Neuronal stem cell (in vitro differentiated cells): Measurements from ENCODE around the gene BCAS1.
A peak's percentile ranks its signal among the peaks of the same experiment; 100 is the strongest.

Experiments
- DNase-seq: peaks from one replicate; pipeline ENCODE4 v3.0.0-alpha.2; 2013; ENCODE audit warnings: low spot score
- H2AFZ ChIP-seq: one replicate; pipeline ENCODE4 v1.6.1; 2013; ENCODE audit warnings: mild to moderate bottlenecking, low read length, inconsistent platforms
- H2AK5ac ChIP-seq: 2 replicates; pipeline ENCODE4 v1.6.1; 2013; ENCODE audit warnings: low read depth, mild to moderate bottlenecking, inconsistent platforms, low read length, moderate library complexity, mixed read lengths
- H2BK120ac ChIP-seq: 2 replicates; pipeline ENCODE4 v1.6.1; 2013; ENCODE audit warnings: low read depth, mild to moderate bottlenecking, inconsistent platforms, low read length, moderate library complexity, mixed read lengths
- H2BK12ac ChIP-seq: one replicate; pipeline ENCODE4 v1.6.1; 2013; ENCODE audit warnings: low read length, inconsistent platforms
- H2BK15ac ChIP-seq: 2 replicates; pipeline ENCODE4 v1.6.1; 2013; ENCODE audit warnings: mild to moderate bottlenecking, low read length, inconsistent platforms, mixed read lengths
- H2BK5ac ChIP-seq: one replicate; pipeline ENCODE4 v1.6.1; 2013; ENCODE audit warnings: inconsistent platforms, mild to moderate bottlenecking, low read length, moderate library complexity
- H3K14ac ChIP-seq: one replicate; pipeline ENCODE4 v1.6.1; 2013; ENCODE audit warnings: low read length, inconsistent platforms
- H3K18ac ChIP-seq: 2 replicates; pipeline ENCODE4 v1.6.1; 2013; ENCODE audit warnings: low read length, inconsistent platforms
- H3K23ac ChIP-seq: 2 replicates; pipeline ENCODE4 v1.6.1; 2013; ENCODE audit warnings: low read depth, mild to moderate bottlenecking, mixed read lengths, low read length, inconsistent platforms; ENCODE audit not compliant: poor library complexity
- H3K27ac ChIP-seq: replicated peaks from 3 replicates; pipeline ENCODE4 v1.5.1; 2013; ENCODE audit warnings: low read length, inconsistent platforms
- H3K27me3 ChIP-seq, 3 experiments: 2 replicates each; pipeline ENCODE4 v1.6.1; 2013; ENCODE audit warnings: low read length in 3 of 3, mild to moderate bottlenecking in 2 of 3, inconsistent platforms in 1 of 3, low read depth in 1 of 3, mixed read lengths in 1 of 3, moderate library complexity in 1 of 3; ENCODE audit not compliant: control insufficient read depth in 3 of 3, insufficient read depth in 3 of 3
- H3K36me3 ChIP-seq, 2 donors: replicated peaks in 1 of 2; 2 replicates each; pipeline ENCODE4 v1.6.1; 2013; ENCODE audit warnings: low read length in 2 of 2; ENCODE audit not compliant: control insufficient read depth in 2 of 2, insufficient read depth in 2 of 2
- H3K4ac ChIP-seq: 2 replicates; pipeline ENCODE4 v1.6.1; 2013; ENCODE audit warnings: inconsistent platforms, mild to moderate bottlenecking, low read length, moderate library complexity
- H3K4me1 ChIP-seq, 2 donors: 1 replicate in 1 of 2; 2 replicates in 1 of 2; pipeline ENCODE4 v1.6.1; 2013; ENCODE audit warnings: low read length in 2 of 2, low read depth in 1 of 2; ENCODE audit not compliant: control insufficient read depth in 2 of 2, insufficient read depth in 1 of 2
- H3K4me2 ChIP-seq: one replicate; pipeline ENCODE4 v1.6.1; 2013; ENCODE audit warnings: mild to moderate bottlenecking, low read length, inconsistent platforms; ENCODE audit not compliant: insufficient read depth, poor library complexity, severe bottlenecking
- H3K4me3 ChIP-seq, 2 donors: 2 replicates each; pipeline ENCODE4 v1.5.1; 2013; ENCODE audit warnings: low read length in 2 of 2, mild to moderate bottlenecking in 2 of 2, inconsistent platforms in 1 of 2, moderate library complexity in 1 of 2
- H3K79me1 ChIP-seq: one replicate; pipeline ENCODE4 v1.6.1; 2013; ENCODE audit warnings: low read depth, mild to moderate bottlenecking, inconsistent platforms, low read length, moderate library complexity
- H3K9ac ChIP-seq: one replicate; pipeline ENCODE4 v1.6.1; 2013; ENCODE audit warnings: mild to moderate bottlenecking, low read depth, low read length, inconsistent platforms; ENCODE audit not compliant: poor library complexity
- H3K9me3 ChIP-seq, 2 donors: replicated peaks in 1 of 2; 2 replicates each; pipeline versions ENCODE3 to v1.6.1; 2013; ENCODE audit warnings: low read length in 2 of 2, mild to moderate bottlenecking in 2 of 2, inconsistent platforms in 1 of 2, low read depth in 1 of 2, mixed read lengths in 1 of 2, moderate library complexity in 1 of 2; ENCODE audit not compliant: control insufficient read depth in 2 of 2, insufficient read depth in 1 of 2
- H4K8ac ChIP-seq: one replicate; pipeline ENCODE4 v1.6.1; 2013; ENCODE audit warnings: low read depth, mild to moderate bottlenecking, inconsistent platforms, low read length, moderate library complexity
- H4K91ac ChIP-seq: one replicate; pipeline ENCODE4 v1.6.1; 2013; ENCODE audit warnings: low read length, low read depth, mild to moderate bottlenecking, inconsistent platforms; ENCODE audit not compliant: poor library complexity
- WGBS, 2 donors: extraction: QIAGEN DNeasy Blood & Tissue Kit; methylation state at CpG; one replicate each; pipeline ENCODE4 v1.1.7; 2013; ENCODE audit warnings: missing lambda C conversion rate in 2 of 2, mixed read lengths in 1 of 2; ENCODE audit not compliant: insufficient read length in 2 of 2, insufficient replicate concordance in 1 of 2; ENCODE audit errors: extremely low coverage in 2 of 2; 5-methylcytosine and 5-hydroxymethylcytosine counted together

BCAS1 gene

DNA sequence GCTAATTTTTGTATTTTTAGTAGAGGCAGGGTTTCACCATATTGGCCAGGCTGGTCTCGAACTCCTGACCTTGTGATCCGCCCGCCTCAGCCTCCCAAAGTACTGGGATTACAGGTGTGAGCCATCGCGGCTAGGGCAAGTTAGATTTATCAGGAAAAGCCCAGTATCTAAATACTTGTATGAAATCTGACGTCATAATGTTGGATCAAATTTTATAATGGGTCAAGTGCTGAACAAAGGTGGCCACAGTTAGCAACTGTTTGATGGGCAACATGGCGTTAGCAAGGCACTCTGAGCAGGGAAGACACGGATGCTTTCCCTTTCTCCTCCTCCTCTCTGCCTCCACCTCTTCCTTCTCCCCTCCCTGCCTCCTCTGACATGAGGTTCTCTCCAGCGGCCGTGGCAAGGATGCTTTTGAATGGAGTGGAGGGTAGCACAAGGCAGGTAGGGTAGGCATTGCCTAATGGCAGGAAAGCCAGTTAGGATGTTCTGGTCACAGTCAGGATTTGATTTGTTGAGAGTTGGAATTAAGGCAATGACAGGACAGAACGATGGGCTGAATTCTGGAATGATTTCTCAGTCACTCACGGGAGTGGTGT lies 149.6 kb downstream of the BCAS1 start:
- Histone ChIP-seq H3K27me3 (no peaks in the 10 kb centered on the region), H3K23ac (no peak overlapping the region), H2AK5ac (peak overlapping the region; percentile 62), H3K4me3 (no peak overlapping the region), H4K8ac (no peak overlapping the region), H3K18ac (peak overlapping the region; percentile 38), H2BK15ac (no peak overlapping the region), H3K9ac (no peak overlapping the region), H3K9me3 (peaks cover 0 to 2% of the 10 kb centered on the region in 2 donors), H4K91ac (no peak overlapping the region), H3K4me2 (no peak overlapping the region), H2BK5ac (no peak overlapping the region), H2BK120ac (no peak overlapping the region), H2AFZ (no peak overlapping the region), H3K4me1 (peaks cover 14 to 15% of the 10 kb centered on the region in 2 donors), H3K79me1 (no peaks in the 10 kb centered on the region), H3K14ac (no peak overlapping the region), H2BK12ac (peak overlapping the region; percentile 61), H3K27ac (no peak overlapping the region), H3K36me3 (no peaks in the 10 kb centered on the region), H3K4ac (no peak overlapping the region)
- DNase-seq = no peak
- WGBS, 2 donors = no CpG with 5 or more reads among the region's 12 CpGs

GRCh38 chr20:53919886-53920285 lies 150.5 kb downstream of the BCAS1 start:
- Histone ChIP-seq H2BK15ac (no peak overlapping the region), H2BK12ac (no peak overlapping the region), H4K8ac (no peak overlapping the region), H3K4ac (no peak overlapping the region), H2AFZ (peak overlapping the region; percentile 27), H3K79me1 (no peaks in the 10 kb centered on the region), H3K27ac (no peak overlapping the region), H3K27me3 (no peaks in the 10 kb centered on the region), H4K91ac (no peak overlapping the region), H3K9me3 (peaks cover 0 to 2% of the 10 kb centered on the region in 2 donors), H3K23ac (no peak overlapping the region), H2BK120ac (no peak overlapping the region), H3K14ac (no peak overlapping the region), H3K36me3 (no peaks in the 10 kb centered on the region), H3K4me3 (no peak overlapping the region), H3K18ac (no peak overlapping the region), H2BK5ac (no peak overlapping the region), H3K4me2 (no peak overlapping the region), H3K9ac (no peak overlapping the region), H3K4me1 (peaks cover 16 to 20% of the 10 kb centered on the region in 2 donors), H2AK5ac (no peak overlapping the region)
- DNase-seq = no peak
- WGBS, 2 donors = no CpG with 5 or more reads among the region's 10 CpGs

GRCh38 chr20:53918949-53919361 lies 151.4 kb downstream of the BCAS1 start:
- no peaks in the 10 kb centered on the region for H3K36me3 ChIP-seq
- no peak overlapping the region for H4K91ac ChIP-seq
- H2AFZ ChIP-seq = peak overlapping the region; percentile 7
- H2AK5ac ChIP-seq = no peak overlapping the region
- no peak overlapping the region for H3K4ac ChIP-seq
- DNase-seq = no peak
- H2BK12ac ChIP-seq = no peak overlapping the region
- H3K9ac ChIP-seq = no peak overlapping the region
- no peak overlapping the region for H3K14ac ChIP-seq
- no peak overlapping the region for H3K23ac ChIP-seq
- H3K27me3 ChIP-seq = no peaks in the 10 kb centered on the region
- no peaks in the 10 kb centered on the region for H3K79me1 ChIP-seq
- no peak overlapping the region for H2BK120ac ChIP-seq
- H2BK15ac ChIP-seq = no peak overlapping the region
- H3K18ac ChIP-seq = no peak overlapping the region
- H2BK5ac ChIP-seq = no peak overlapping the region
- H3K27ac ChIP-seq = no peak overlapping the region
- H3K4me2 ChIP-seq = peak overlapping the region; percentile 32
- H3K9me3 ChIP-seq = peaks cover 0 to 1% of the 10 kb centered on the region in 2 donors
- H3K4me1 ChIP-seq = peaks cover 19 to 24% of the 10 kb centered on the region in 2 donors
- no peak overlapping the region for H4K8ac ChIP-seq
- no CpG with 5 or more reads among the region's 11 CpGs for WGBS, 2 donors
- no peak overlapping the region for H3K4me3 ChIP-seq

DNA sequence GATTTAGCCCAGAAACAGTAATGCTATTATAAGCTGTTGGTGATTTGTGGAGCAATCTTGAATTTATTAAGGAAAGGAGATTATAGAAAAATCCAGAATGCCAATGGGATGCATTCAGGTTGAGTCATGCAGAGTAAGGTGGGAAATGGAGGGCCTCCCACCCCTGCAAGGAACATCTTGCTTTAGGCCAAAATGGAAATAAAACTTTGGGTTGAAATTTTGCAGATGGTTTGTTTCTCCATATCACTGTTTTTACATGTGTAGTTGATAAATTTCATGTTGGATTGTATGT lies 152.4 kb downstream of the BCAS1 start:
- H3K4ac ChIP-seq = no peak overlapping the region
- H4K91ac ChIP-seq = no peak overlapping the region
- no peaks in the 10 kb centered on the region for H3K79me1 ChIP-seq
- H2AFZ ChIP-seq = peak overlapping the region; percentile 81
- no peak overlapping the region for H2BK12ac ChIP-seq
- H3K4me2 ChIP-seq = no peak overlapping the region
- no peak overlapping the region for H2BK5ac ChIP-seq
- H3K4me3 ChIP-seq = no peak overlapping the region
- H3K27me3 ChIP-seq = no peaks in the 10 kb centered on the region
- no peaks in the 10 kb centered on the region for H3K36me3 ChIP-seq
- no peak overlapping the region for H4K8ac ChIP-seq
- DNase-seq = no peak
- no peak overlapping the region for H3K27ac ChIP-seq
- no peak overlapping the region for H3K14ac ChIP-seq
- no peak overlapping the region for H2BK15ac ChIP-seq
- H3K9me3 ChIP-seq = no peaks in the 10 kb centered on the region
- H2BK120ac ChIP-seq = no peak overlapping the region
- H3K4me1 ChIP-seq = peaks cover 19 to 24% of the 10 kb centered on the region in 2 donors
- H3K23ac ChIP-seq = no peak overlapping the region
- no peak overlapping the region for H2AK5ac ChIP-seq
- no peak overlapping the region for H3K9ac ChIP-seq
- H3K18ac ChIP-seq = no peak overlapping the region
